Heart right ventricle (tissue), 16 donors: ENCODE data around the gene NPAS2. TPM values are rescaled to one million over a fixed set of nuclear protein-coding genes. Genes with fewer than 3 reads are reported as not detected.
A peak's percentile ranks its signal among the peaks of the same experiment; 100 is the strongest.

Experiments
- ATAC-seq, 8 donors: fragments of 200-7000 bp; cut with Tn5 transposase; one replicate each; pipeline ENCODE4 v1.9.1; 2020; ENCODE audit warnings: mild to moderate bottlenecking in 8 of 8, moderate library complexity in 8 of 8, moderate number of reproducible peaks in 1 of 8
- DNase-seq, 2 donors: peaks; one replicate each; pipeline ENCODE4 v3.0.0-alpha.2; 2020
- H3K27ac ChIP-seq, 10 donors: fragments of 200-600 bp; sonication (generic) in 2 of 10; one replicate each; pipeline versions ENCODE4 v1.5.0 to v1.8.0; 2020 to 2022; ENCODE audit warnings: mild to moderate bottlenecking in 3 of 10
- H3K27me3 ChIP-seq, 7 donors: fragments of 200-600 bp; one replicate each; pipeline ENCODE4 v1.8.0; 2021 to 2022; ENCODE audit warnings: mild to moderate bottlenecking in 2 of 7
- H3K36me3 ChIP-seq, 9 donors: fragments of 200-600 bp; sonication (generic) in 1 of 9; one replicate each; pipeline versions ENCODE4 v1.5.0 to v1.8.0; 2020 to 2022; ENCODE audit warnings: mild to moderate bottlenecking in 2 of 9
- H3K4me1 ChIP-seq, 9 donors: fragments of 200-600 bp; sonication (generic) in 1 of 9; one replicate each; pipeline versions ENCODE4 v1.5.0 to v1.8.0; 2020 to 2022; ENCODE audit warnings: mild to moderate bottlenecking in 4 of 9
- H3K4me3 ChIP-seq, 10 donors: fragments of 200-600 bp; sonication (generic) in 2 of 10; one replicate each; pipeline versions ENCODE4 v1.5.0 to v1.8.0; 2020 to 2022; ENCODE audit warnings: mild to moderate bottlenecking in 7 of 10, moderate library complexity in 2 of 10
- H3K9me3 ChIP-seq, 11 donors: fragments of 200-600 bp in 10 of 11; sonication (generic) in 2 of 11; one replicate each; pipeline versions ENCODE4 v1.5.0 to v1.8.0; 2013 to 2022; ENCODE audit warnings: mild to moderate bottlenecking in 2 of 11, control low read depth in 1 of 11, moderate library complexity in 1 of 11
- WGBS, 2 donors: extraction: QIAGEN DNeasy Blood & Tissue Kit; methylation state at CpG; one replicate each; pipeline ENCODE4 v1.1.7; 2013; ENCODE audit warnings: inconsistent platforms in 1 of 2; 5-methylcytosine and 5-hydroxymethylcytosine counted together
- intact Hi-C, 10 donors: fragments of 100-400 bp; cut with DNase I; formaldehyde crosslinking; loops; one replicate each; pipeline versions ENCODE4 v1.11.1 to v1.14.2; 2022
- polyA plus RNA-seq, 2 donors: library from polyadenylated mRNA; stranded (reverse); fragments of 200-250 nt; gene quantifications; one replicate each; pipeline ENCODE4 v1.2.3, GENCODE V29; 2013
- total RNA-seq, 10 donors: library from RNA; stranded (reverse); fragmentation: NEBNext Ultra II Directional in 3 of 10; extraction: Animal tissue kit (Norgen Biotek cat#: 25700) in 3 of 10; gene quantifications; one replicate each; pipeline versions ENCODE4 v1.2.1 to v1.2.4, GENCODE V29; 2021 to 2023
- TF ChIP-seq, protein P1 (sequence below), 9 donors: fragments of 200-600 bp; sonication (generic) in 2 of 9; IDR thresholded peaks; one replicate each; pipeline versions ENCODE4 v1.5.0 to v1.8.0; 2021 to 2022; ENCODE audit warnings: antibody characterized with exemption in 9 of 9, mild to moderate bottlenecking in 5 of 9, moderate library complexity in 1 of 9
- donor health status: Arrhythmogenic right ventricular cardiomyopathy.
- donor health status: ischemic (EF 13 %, LVEDD 7.1; RV severe dilation, severe dysfunction).
- donor health status: healthy with polysubstance abuse.
- donor health status: DM: no; HTN: yes; CAD: no.
- donor health status: DM: no; HTN: no; CAD: no.
- donor health status: ischemic (EF 25% LVEDD 6.9; RV normal size, moderate dysfunction).
- donor health status: ischemic (EF 25% LVEDD 5.7; RV mildly dilated, moderate dysfunction).
- donor health status: healthy.
- donor health status: DM: yes; HTN: yes; CAD: no.
- donor health status: Ischemic cardiomyopathy.
- donor health status: ischemic (EF 35%, LVEDD 5.7; RV mildly dilated, moderate dysfunction).
- donor health status: nonischemic (EF 11% LVEDD 7.7; RV severe dilation, severe dysfunction).
- donor health status: DM: yes; HTN: yes; CAD: no.
- donor health status: PGD.
- donor health status: ischemic (EF 29% LVEDD 5.4; RV normal size, mild dysfunction).
- donor health status: nonischemic (EF 23%, LVEDD 6.1; RV moderate dilation, normal function).

Gene NPAS2
- total and polyA plus RNA-seq, 12 donors = 32.1 to 70.1 (median 41.2) TPM

DNA sequence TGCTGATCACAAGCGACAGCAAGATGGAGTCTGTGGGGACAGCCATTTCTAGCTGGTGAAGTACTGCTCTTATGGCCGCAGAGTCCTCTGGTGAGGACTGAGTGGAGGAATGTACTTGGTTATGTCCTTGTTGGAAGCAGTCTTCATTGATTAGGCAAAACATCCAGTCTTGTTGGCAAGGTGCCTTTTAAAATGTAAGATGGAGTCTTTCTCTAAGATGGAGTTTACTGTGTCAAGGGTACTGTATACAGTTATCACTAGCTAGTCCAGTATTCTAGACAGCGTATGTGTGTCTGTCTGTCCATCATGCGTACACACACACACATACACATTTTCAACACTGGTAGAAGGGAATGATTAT lies 74.8 kb downstream of the NPAS2 start:
- peaks cover 5 to 74% (median 34%) of the 10 kb centered on the region in 9 donors for H3K4me1 ChIP-seq
- 90 to 94% methylated on average over 4 of the region's 4 CpGs for WGBS, 2 donors

DNA sequence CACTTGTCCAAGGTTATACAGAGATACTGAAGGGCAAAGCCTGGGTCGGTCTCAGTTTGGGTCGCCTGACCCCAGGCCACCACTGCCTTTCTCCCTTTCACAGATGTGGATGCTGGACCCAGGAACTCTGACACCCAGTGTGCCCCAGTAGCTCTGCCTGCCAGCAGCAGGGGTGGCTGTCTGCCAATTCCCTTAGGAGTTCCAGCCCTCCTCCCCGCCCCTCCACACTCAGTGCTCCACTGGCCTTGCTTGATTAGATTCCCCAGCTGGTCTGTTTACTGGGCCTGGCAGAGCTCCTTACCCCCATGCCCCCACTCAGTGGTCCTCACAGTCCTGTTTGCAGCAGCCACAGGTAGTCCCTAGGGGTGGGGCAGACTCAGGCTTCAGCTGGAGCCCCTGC lies 75.5 kb downstream of the NPAS2 start:
- H3K4me1 ChIP-seq = peaks cover 5 to 74% (median 34%) of the 10 kb centered on the region in 9 donors
- peak; percentile 56 to 87 (median 78) for ATAC-seq

More for the DNA sequence above, 74.8 kb downstream of the NPAS2 start:
- no peak for ATAC-seq
- Histone ChIP-seq H3K4me3 (no peak overlapping the region), H3K36me3 (no peaks in the 10 kb centered on the region), H3K27ac (peak overlapping the region in 7 of 10 donors; percentile 42 to 77 (median 72)), H3K9me3 (peaks cover 0 to 3% (median 0%) of the 10 kb centered on the region in 11 donors), H3K27me3 (no peaks in the 10 kb centered on the region)
- DNase-seq = no peak
- TF ChIP-seq, protein P1, sequence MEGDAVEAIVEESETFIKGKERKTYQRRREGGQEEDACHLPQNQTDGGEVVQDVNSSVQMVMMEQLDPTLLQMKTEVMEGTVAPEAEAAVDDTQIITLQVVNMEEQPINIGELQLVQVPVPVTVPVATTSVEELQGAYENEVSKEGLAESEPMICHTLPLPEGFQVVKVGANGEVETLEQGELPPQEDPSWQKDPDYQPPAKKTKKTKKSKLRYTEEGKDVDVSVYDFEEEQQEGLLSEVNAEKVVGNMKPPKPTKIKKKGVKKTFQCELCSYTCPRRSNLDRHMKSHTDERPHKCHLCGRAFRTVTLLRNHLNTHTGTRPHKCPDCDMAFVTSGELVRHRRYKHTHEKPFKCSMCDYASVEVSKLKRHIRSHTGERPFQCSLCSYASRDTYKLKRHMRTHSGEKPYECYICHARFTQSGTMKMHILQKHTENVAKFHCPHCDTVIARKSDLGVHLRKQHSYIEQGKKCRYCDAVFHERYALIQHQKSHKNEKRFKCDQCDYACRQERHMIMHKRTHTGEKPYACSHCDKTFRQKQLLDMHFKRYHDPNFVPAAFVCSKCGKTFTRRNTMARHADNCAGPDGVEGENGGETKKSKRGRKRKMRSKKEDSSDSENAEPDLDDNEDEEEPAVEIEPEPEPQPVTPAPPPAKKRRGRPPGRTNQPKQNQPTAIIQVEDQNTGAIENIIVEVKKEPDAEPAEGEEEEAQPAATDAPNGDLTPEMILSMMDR (IDR thresholded peaks at IDR 0.05) = no peak
- intact Hi-C loops = loop anchor here in 2 of 10 donors (5.0 kb wide), 1 partner anchor 72 kb away; the partner anchor contains the start of gene NPAS2 (in 2 of the 2)

DNA sequence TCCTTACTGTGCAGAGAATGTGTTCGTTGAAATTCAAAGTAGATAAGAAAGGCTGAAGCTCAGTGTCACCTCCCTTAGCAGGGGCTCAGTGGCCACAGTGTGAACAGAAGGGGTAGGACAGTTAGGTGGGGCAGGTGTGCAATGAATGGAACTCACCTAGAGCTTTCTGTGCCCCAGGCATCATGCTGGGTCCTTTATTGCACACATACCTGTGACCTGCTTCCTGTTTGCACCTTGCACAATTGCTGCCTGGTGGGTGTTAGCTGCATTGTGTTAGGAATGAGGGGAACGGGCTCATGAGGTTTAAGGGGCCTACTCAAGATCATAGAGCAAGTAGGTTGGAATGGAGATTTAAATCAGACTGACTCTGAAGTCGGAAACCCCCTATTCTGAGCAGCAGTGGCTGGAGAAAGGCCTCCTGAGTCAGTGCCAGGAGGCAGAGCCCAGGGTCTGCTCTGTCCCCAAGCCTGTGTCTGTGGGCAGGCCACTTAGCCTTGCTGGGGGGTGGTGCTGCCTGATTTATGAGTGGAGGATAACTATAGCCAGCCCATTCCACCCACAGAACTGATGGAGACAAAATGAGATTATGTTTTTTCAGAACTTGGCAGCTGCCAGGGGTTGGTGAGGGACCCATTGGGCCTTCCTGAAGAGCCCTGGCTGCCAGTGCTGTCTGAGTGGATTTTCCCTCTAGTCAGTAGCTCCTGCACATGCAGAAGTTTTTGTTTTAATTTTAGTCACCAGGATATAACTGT lies 76.2 kb downstream of the NPAS2 start:
- DNase-seq = no peak
- Histone ChIP-seq H3K9me3 (peaks cover 0 to 10% (median 0%) of the 10 kb centered on the region in 11 donors), H3K27me3 (no peaks in the 10 kb centered on the region), H3K4me1 (peaks cover 5 to 74% (median 34%) of the 10 kb centered on the region in 9 donors), H3K4me3 (no peak overlapping the region), H3K36me3 (no peaks in the 10 kb centered on the region), H3K27ac (peak overlapping the region; percentile 35 to 77 (median 69))
- ATAC-seq = peak in 5 of 8 donors; percentile 4 to 75 (median 55)
- 49 to 66% methylated on average over 3 of the region's 3 CpGs for WGBS, 2 donors
- intact Hi-C loops = no loop called here
- TF ChIP-seq, protein P1 (IDR thresholded peaks at IDR 0.05) = no peak

More for the DNA sequence above, 75.5 kb downstream of the NPAS2 start:
- H3K36me3 ChIP-seq = no peaks in the 10 kb centered on the region
- WGBS, 2 donors = 55 to 76% methylated on average over 3 of the region's 3 CpGs
- H3K9me3 ChIP-seq = peaks cover 0 to 9% (median 0%) of the 10 kb centered on the region in 11 donors
- peak; percentile 64 to 74 for DNase-seq
- intact Hi-C loops = no loop called here
- no peak overlapping the region for H3K4me3 ChIP-seq
- TF ChIP-seq, protein P1 (IDR thresholded peaks at IDR 0.05) = no peak
- H3K27ac ChIP-seq = peak overlapping the region; percentile 35 to 77 (median 69)
- no peaks in the 10 kb centered on the region for H3K27me3 ChIP-seq

DNA sequence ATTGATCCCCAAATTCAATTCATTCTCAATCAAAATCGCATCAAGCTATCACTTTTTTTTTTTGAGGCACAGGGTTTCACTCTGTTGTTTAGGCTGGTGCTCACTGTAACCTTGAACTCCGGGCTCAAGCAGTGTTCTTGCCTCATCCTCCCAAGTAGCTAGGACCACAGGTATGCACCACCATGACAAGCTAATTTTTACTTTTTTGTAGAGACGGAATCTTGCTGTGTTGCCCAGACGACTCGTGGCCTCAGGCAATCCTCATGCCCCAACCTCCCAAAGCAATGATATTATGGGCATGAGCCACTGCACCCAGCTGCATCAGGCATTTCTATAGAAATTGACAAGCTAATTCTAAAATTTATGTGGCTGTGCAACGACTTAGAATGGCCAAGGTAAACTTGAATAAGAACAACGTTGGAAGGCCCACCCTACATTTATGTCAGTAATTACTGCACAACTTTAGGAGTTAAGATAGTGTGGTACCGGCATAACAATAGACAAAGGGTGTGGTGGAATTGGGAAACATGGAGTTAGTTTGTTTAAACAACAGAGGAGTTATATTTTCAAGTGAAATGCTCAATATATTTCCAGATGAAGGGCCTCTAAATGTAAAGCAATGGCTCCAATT lies 78.2 kb downstream of the NPAS2 start:
- no peak overlapping the region for H3K4me3 ChIP-seq
- no peak overlapping the region for H3K27ac ChIP-seq
- intact Hi-C loops = no loop called here
- peaks cover 0 to 10% (median 0%) of the 10 kb centered on the region in 9 donors for H3K36me3 ChIP-seq
- peaks cover 9 to 62% (median 40%) of the 10 kb centered on the region in 9 donors for H3K4me1 ChIP-seq
- WGBS, 2 donors = 83 to 89% methylated on average over 8 of the region's 8 CpGs
- H3K9me3 ChIP-seq = peaks cover 0 to 10% (median 0%) of the 10 kb centered on the region in 11 donors
- no peak for DNase-seq
- no peak for ATAC-seq
- TF ChIP-seq, protein P1 (IDR thresholded peaks at IDR 0.05) = no peak
- no peaks in the 10 kb centered on the region for H3K27me3 ChIP-seq
